ENCODE results near the gene DEF6.

DNA sequence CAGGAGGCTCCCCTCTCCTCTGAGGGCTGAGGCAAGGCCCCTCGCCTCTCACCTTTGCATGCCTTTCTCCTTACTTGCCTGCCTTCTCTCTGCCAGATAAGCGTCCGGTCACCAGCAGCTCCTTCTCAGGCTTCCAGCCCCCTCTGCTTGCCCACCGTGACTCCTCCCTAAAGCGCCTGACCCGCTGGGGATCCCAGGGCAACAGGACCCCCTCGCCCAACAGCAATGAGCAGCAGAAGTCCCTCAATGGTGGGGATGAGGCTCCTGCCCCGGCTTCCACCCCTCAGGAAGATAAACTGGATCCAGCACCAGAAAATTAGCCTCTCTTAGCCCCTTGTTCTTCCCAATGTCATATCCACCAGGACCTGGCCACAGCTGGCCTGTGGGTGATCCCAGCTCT lies 23.5 kb downstream of the DEF6 start:
- TF ChIP-seq POLR2AphosphoS5 (IDR thresholded peaks at IDR 0.05) (no peak), CTCF (IDR thresholded peaks at IDR 0.05) (no peak), POLR2A (IDR thresholded peaks at IDR 0.05) (no peak)
